Liver (tissue), 9 donors: ENCODE results near the gene PRMT3. TPM values are rescaled to one million over a fixed set of nuclear protein-coding genes. Genes with fewer than 3 reads are reported as not detected.

Experiments used
- DNase-seq: peaks from one replicate; pipeline ENCODE4 v3.0.0-alpha.2; 2017; ENCODE audit warnings: low spot score
- H3K27ac ChIP-seq, 2 donors: one replicate each; pipeline ENCODE4 v1.7.0; 2013; ENCODE audit warnings: inconsistent platforms in 2 of 2, low read length in 2 of 2, control low read depth in 1 of 2, low read depth in 1 of 2, mild to moderate bottlenecking in 1 of 2
- H3K27me3 ChIP-seq, 4 donors: one replicate each; pipeline versions ENCODE4 v1.6.1 to v1.7.0; 2013; ENCODE audit warnings: low read length in 3 of 4, inconsistent platforms in 1 of 4, mild to moderate bottlenecking in 1 of 4, moderate library complexity in 1 of 4; ENCODE audit not compliant: control insufficient read depth in 4 of 4, insufficient read depth in 4 of 4
- H3K36me3 ChIP-seq, 4 donors: one replicate each; pipeline versions ENCODE4 v1.6.1 to v1.7.0; 2013; ENCODE audit warnings: low read length in 3 of 4, mild to moderate bottlenecking in 3 of 4, low read depth in 1 of 4, moderate library complexity in 1 of 4; ENCODE audit not compliant: control insufficient read depth in 4 of 4, insufficient read depth in 3 of 4
- H3K4me1 ChIP-seq, 4 donors: one replicate each; pipeline versions ENCODE4 v1.6.1 to v1.7.0; 2013; ENCODE audit warnings: low read length in 3 of 4, mild to moderate bottlenecking in 3 of 4, moderate library complexity in 1 of 4; ENCODE audit not compliant: control insufficient read depth in 4 of 4, insufficient read depth in 4 of 4
- H3K4me3 ChIP-seq, 3 donors: one replicate each; pipeline versions ENCODE4 v1.6.1 to v1.7.0; 2013; ENCODE audit warnings: low read length in 3 of 3, control low read depth in 1 of 3, low read depth in 1 of 3, mild to moderate bottlenecking in 1 of 3
- H3K9ac ChIP-seq, 2 donors: one replicate each; pipeline ENCODE4 v1.7.0; 2013; ENCODE audit warnings: low read length in 2 of 2, mild to moderate bottlenecking in 2 of 2, moderate library complexity in 2 of 2, control low read depth in 1 of 2, low read depth in 1 of 2
- H3K9me3 ChIP-seq, 4 donors: one replicate each; pipeline versions ENCODE4 v1.6.1 to v1.7.0; 2013; ENCODE audit warnings: low read length in 3 of 4; ENCODE audit not compliant: control insufficient read depth in 4 of 4
- ATF3 ChIP-seq: IDR thresholded peaks from 2 replicates; pipeline ENCODE4 v1.6.1; 2016; ENCODE audit warnings: antibody characterized with exemption
- CTCF ChIP-seq: fragments of 150-350 bp; IDR thresholded peaks from 2 replicates; pipeline ENCODE4 v1.5.1; 2017; ENCODE audit warnings: improper control_type of control experiment, low read depth, low read length; ENCODE audit not compliant: missing input control
- EGR1 ChIP-seq, 2 donors: IDR thresholded peaks; 2 replicates each; pipeline ENCODE4 v1.6.1; 2016 to 2018; ENCODE audit warnings: antibody characterized with exemption in 2 of 2, low read depth in 2 of 2
- FOXA1 ChIP-seq: IDR thresholded peaks from 2 replicates; pipeline ENCODE4 v1.6.1; 2016; ENCODE audit warnings: antibody characterized with exemption
- FOXA2 ChIP-seq: IDR thresholded peaks from 2 replicates; pipeline ENCODE4 v1.6.1; 2016; ENCODE audit warnings: antibody characterized with exemption
- HNF4A ChIP-seq, 2 donors: conservative IDR thresholded peaks; 2 replicates each; pipeline ENCODE4 v1.6.1; 2016; ENCODE audit warnings: antibody characterized with exemption in 2 of 2, mild to moderate bottlenecking in 2 of 2
- HNF4G ChIP-seq: IDR thresholded peaks from 2 replicates; pipeline ENCODE4 v1.6.1; 2016; ENCODE audit warnings: antibody characterized with exemption
- MAX ChIP-seq: IDR thresholded peaks from 2 replicates; pipeline ENCODE4 v1.6.1; 2016; ENCODE audit warnings: antibody characterized with exemption
- NR2F2 ChIP-seq: IDR thresholded peaks from 2 replicates; pipeline ENCODE4 v1.6.1; 2016; ENCODE audit warnings: antibody characterized with exemption
- SP1 ChIP-seq: IDR thresholded peaks from 2 replicates; pipeline ENCODE4 v1.6.1; 2018; ENCODE audit warnings: antibody characterized with exemption, mild to moderate bottlenecking
- TAF1 ChIP-seq: conservative IDR thresholded peaks from 2 replicates; pipeline ENCODE4 v1.6.1; 2016; ENCODE audit warnings: antibody characterized with exemption, mild to moderate bottlenecking
- YY1 ChIP-seq: IDR thresholded peaks from 2 replicates; pipeline ENCODE4 v1.6.1; 2016; ENCODE audit warnings: antibody characterized with exemption, mild to moderate bottlenecking
- ZBTB33 ChIP-seq: IDR thresholded peaks from 2 replicates; pipeline ENCODE4 v1.6.1; 2016; ENCODE audit warnings: antibody characterized with exemption
- WGBS: extraction: QIAGEN DNeasy Blood & Tissue Kit; methylation state at CpG from one replicate; pipeline ENCODE4 v1.1.7; 2013; 5-methylcytosine and 5-hydroxymethylcytosine counted together
- polyA plus RNA-seq, 2 donors: library from polyadenylated mRNA; stranded (reverse) in 1 of 2; unstranded in 1 of 2; fragments of 200-250 nt in 1 of 2; fragments of >200 nt in 1 of 2; fragmentation: Nextera tagmentation in 1 of 2; extraction: Ambion mirVana in 1 of 2; gene quantifications; one replicate each; pipeline versions ENCODE4 v1.2.1 to v1.2.3, GENCODE V29; 2013 to 2015
- total RNA-seq, 2 donors: library from RNA; depleted of rRNA; stranded (reverse); fragments of >200 nt; gene quantifications; one replicate each; pipeline ENCODE4 v1.2.3, GENCODE V29; 2014
- donor health status: healthy.
- donor health status: healthy.
- donor health status: healthy.
- donor health status: healthy.
- donor health status: healthy.

PRMT3 gene
- total and polyA plus RNA-seq, 4 donors = 3.5 to 15.8 (median 7.8) TPM

GRCh38 chr11:20530942-20531703, 143.6 kb downstream of the PRMT3 start (continued):
- TF ChIP-seq YY1 = no peak
- TF ChIP-seq EGR1 (IDR thresholded peaks at IDR 0.05; ENCODE audit: low read depth in 2 of 2) = no peak
- TF ChIP-seq NR2F2 = no peak

GRCh38 chr11:20535271-20535881, 147.9 kb downstream of the PRMT3 start:
- H3K27ac ChIP-seq = no peak overlapping the region

GRCh38 chr11:20536365-20536764, 148.8 kb downstream of the PRMT3 start:
- H3K36me3 ChIP-seq = no peaks in the 10 kb centered on the region
- no peak for DNase-seq
- TF ChIP-seq ATF3 = no peak
- no peak for TF ChIP-seq YY1
- TF ChIP-seq HNF4G = no peak
- no peak for TF ChIP-seq HNF4A (conservative IDR thresholded peaks at IDR 0.05)
- no peak for TF ChIP-seq CTCF
- TF ChIP-seq ZBTB33 = no peak
- no peak for TF ChIP-seq NR2F2
- no peak overlapping the region for H3K27ac ChIP-seq
- WGBS = 92% methylated on average over 3 of the region's 3 CpGs
- H3K9ac ChIP-seq = no peak overlapping the region
- no peaks in the 10 kb centered on the region for H3K4me1 ChIP-seq
- H3K9me3 ChIP-seq = no peaks in the 10 kb centered on the region
- no peak overlapping the region for H3K4me3 ChIP-seq
- H3K27me3 ChIP-seq = no peaks in the 10 kb centered on the region

More at GRCh38 chr11:20535271-20535881, 147.9 kb downstream of the PRMT3 start:
- no peak for DNase-seq
- no peak overlapping the region for H3K4me3 ChIP-seq
- H3K36me3 ChIP-seq = no peaks in the 10 kb centered on the region
- no peaks in the 10 kb centered on the region for H3K4me1 ChIP-seq
- 41% methylated on average over 2 of the region's 2 CpGs for WGBS
- no peaks in the 10 kb centered on the region for H3K9me3 ChIP-seq
- no peak overlapping the region for H3K9ac ChIP-seq
- TF ChIP-seq CTCF (no peak), MAX (no peak), HNF4G (no peak), SP1 (no peak), TAF1 (no peak), HNF4A (conservative IDR thresholded peaks at IDR 0.05) (no peak), FOXA1 (no peak), FOXA2 (no peak)
- no peaks in the 10 kb centered on the region for H3K27me3 ChIP-seq
